NAMALWA (cell line): Measurements from ENCODE around the gene BCL10.

Experiments
- DNase-seq: peaks from one replicate; pipeline ENCODE4 v3.0.0-alpha.2; 2015; ENCODE audit warnings: low spot score

The BCL10 gene

DNA sequence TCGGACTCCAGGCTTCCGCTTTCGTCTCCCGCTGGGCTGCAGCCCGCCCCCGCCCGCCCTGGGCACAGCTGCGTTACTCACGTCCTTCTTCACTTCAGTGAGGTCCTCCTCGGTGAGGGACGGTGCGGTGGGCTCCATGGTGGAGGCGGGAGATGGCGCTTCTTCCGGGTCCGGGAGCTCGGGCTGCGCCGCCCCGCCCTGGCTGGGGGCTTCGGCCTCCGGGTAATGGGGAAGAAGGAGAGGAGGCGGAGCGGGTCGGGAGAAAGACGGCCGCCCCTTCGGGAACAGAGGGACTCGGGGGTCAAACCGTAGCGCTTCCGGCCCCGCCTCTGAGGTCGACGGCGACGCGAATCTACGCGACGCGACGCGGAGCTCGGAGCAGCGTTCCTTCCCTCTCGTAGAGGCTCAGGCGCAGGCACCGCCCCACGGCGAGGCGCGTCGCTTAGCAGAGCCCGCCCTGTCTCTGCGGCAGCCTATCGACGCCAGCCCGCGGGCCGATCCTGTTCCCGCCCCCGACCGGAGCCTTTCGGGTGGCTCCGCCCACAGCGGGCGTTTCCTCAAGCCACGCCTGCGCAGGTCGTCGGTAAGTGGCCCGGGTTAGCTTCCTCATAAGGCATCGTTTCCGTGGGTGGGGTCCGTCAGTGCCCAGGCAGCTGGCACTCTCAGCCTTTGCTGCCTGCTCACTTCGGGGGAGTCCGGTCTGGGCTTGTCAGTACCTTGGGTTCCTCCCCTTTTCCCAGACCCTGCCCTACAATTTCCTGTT lies at the start of gene BCL10:
Gene BCL10, minus strand, starts transcription at position 418 of the 763 bp plus-strand sequence. Its CDS starts 280 bp downstream, at position 138.
- peak; percentile 98 for DNase-seq

DNA sequence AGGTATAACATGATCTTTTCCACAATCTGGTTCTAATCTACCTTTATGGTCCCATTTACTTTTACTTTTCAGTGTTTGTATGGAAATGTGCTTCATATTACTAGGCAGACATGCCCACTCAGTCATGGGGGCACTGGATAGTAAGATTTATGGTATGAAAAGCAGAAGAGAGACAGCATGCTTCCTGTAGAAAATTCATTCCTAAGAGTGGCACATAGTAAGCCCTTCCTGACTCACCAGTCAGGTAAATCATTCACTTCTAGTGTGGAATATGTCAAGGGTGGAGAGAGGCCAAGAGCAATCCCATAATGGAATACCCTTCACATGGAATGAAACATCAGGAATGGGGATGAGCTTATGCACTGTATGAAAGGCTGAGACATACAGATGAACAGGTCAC lies 49.5 kb upstream of the BCL10 start:
- DNase-seq = no peak

DNA sequence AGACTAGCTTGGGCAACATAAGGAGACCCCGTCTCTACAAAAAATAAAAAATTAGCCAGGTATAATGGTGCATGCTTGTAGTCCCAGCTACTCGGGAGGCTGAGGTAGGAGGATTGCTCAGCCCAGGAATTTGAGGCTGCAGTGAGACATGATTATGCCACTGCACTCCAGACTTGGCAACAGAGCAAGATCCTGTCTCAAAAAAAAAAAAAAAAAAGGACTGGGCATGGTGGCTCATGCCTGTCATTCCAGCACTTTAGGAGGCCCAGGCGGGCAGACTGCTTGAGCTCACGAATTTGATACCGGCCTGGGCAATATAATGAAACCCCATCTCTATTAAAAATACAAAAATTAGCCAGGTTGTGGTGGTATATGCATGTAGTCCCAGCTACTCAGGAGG lies 47.3 kb upstream of the BCL10 start:
- no peak for DNase-seq

DNA sequence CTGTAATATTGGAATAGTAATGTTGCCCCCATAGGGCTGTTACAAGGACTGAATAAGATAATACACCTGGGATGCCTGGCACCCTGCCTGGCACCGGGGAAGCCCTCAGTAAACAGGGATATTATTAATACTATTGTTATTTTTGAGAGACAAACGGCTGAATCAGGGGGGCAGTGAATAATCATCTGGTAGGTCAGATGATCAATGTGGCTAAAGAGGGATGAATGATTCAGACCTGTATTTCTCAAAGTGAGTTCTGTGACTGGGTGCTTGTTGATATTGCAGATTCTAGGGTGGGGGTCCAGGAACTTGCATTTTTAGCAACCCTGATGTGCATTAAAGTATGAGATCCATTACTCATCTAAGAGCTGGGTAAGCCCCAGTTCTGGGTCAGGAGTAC lies 46.2 kb upstream of the BCL10 start:
- DNase-seq = no peak

DNA sequence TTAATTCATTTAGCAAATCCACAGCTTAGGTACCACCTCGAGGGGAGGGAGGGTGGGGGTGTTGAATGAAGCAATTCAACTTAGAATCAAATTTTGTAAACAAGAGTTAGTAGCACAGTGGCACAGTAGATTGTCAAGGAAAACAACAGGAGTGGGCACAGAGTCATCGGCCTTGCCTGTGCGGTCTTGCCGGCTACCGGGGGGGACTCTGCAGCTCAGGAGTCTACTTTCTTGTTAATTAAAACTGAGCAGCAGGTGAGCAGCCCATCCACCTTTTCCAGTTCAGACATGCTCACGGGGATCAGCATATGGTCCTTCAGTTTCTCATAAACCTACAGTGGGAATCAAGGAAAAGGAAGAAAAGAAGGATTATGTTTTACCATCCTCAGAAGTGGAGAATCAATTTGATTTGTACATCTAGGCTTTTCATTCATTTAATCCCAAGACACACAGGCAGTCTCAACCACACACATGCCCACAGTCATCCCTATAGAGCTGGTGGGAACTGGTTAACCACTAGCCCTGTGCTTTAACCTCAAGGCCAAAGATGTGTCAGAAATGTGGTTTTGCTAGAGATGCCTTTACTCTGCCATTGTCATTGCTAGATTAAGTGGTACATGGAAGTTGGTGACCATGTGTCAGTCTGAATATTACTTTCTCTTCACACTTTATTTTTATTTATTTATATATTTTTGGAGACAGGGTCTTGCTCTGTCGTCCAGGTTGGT lies 45.0 kb upstream of the BCL10 start:
- DNase-seq = no peak

DNA sequence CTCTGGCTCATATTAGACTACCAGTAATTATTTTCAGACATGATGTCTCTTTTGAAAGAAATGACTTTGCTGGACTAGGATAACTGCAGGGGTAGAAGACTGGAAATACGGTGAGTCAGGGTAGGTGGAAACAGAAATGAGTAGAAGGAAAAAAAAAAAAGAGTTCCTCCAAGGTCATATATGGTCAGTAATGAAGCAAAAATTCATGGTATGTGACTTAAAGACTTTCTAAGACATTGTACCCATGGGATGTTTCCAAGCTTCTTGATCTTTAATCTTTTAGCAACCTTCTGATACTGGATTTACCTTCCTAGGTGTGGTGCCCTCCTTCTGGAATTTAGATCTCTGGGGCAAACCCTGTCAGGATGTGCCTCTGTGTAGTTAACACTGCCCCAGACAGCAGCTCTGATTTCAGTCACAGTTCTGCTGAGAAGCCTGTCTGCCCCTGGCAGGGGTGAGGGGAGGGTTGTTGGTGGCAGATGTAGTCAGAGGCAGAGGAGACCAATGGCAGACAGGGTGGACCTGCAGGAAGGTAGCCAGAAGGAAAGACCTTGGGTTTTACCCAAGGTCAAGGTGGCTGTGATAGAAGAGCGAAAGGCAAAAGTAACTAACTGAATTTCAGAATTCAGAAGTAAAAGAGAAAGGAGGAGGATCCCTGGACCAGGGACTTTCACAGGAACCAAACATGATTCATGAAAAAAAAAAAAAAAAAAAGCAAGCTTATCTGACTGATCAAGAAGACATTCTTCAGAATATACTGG lies 44.1 kb upstream of the BCL10 start:
- no peak for DNase-seq

DNA sequence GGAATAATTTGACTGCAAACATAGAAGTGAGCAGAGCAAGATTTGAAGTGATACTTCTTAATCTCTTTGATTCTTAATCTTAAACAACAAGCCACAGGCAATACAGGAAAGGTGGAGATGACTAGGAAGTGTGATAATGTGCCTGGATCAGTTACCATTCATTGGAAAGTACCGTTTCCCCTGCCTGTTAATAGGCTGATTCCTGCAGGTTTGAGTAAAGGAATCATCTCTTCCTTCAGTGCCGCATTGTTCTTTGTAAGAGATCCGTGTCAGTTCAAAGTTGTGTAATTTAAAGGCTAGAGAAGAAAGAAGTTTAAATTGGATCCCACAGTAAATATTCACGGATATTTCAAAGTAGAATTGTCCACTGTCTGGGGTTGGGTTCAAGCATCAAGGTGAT lies 43.5 kb upstream of the BCL10 start:
- no peak for DNase-seq

DNA sequence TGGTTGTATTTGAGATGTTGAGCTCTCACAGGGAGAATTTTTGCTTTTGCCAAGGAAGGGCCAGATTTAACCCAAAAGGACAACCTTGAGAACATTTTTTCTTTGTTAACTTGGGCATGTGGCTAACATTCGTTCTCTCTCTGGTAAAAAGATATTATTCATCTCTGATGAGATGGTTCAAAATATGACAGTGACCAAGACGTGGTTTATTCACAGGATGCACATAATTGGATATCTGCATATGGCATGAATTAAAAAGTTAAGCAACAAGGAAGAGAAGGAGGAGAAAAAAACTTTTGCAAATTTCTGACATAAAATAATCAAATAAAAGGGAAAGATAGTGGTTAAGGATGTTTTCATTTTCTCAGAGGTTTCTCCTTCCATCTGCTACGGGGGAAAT lies 43.1 kb upstream of the BCL10 start:
- no peak for DNase-seq

DNA sequence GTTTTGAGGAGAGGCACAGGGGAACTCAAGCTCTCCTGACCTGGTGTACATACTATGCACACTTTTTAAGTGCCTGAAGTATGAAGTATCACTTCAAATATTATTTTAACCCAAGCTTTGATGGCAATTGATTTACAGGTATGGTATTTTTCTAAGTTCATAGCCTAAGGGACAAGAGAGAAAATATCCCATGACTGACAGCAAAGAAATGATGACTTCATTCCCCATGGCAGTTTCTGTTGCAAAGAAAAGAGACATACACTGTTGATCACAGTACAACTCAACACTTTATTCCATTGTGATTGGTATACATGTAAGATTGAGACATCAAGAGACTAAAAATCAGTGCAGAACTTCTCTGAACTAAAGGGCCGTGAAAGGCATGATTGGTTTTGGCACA lies 41.8 kb upstream of the BCL10 start:
- DNase-seq = no peak

DNA sequence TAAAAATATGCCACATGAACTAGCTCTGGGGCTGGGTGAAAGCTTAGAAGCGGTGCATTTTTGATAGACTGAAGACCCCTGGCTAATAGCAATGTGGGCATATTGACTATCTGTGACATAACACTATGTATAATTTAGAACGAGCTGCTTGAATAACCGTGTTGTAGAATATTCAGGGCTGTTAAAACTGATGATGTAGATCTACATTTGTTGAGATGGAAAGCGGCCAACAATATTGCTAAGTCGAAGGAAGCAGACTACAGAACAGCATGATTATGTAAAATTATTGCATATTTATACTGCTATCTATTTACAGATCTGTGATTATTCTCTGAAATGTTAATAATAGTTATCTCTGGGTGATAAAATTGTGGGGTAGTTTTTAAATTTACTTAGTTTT lies 41.1 kb upstream of the BCL10 start:
- no peak for DNase-seq

DNA sequence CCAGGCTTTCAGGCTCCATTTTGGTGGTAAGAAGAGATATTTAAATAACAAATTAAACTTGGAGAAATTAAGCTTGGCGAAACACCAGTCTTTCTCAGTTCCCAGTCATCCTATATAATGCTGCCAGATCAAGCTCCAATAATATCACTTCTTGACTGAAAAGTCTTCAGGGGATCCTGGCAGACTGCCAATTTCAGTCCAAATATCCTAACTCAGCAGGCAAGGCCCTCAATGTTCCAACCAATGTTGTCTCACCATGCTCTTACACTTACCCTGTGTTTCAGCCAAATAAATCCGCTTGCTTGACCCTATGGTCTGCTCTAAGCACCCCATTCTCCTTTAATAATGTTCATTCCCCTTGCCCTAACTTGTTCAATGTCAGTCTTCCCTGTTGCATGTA lies 39.9 kb upstream of the BCL10 start:
- DNase-seq = no peak

DNA sequence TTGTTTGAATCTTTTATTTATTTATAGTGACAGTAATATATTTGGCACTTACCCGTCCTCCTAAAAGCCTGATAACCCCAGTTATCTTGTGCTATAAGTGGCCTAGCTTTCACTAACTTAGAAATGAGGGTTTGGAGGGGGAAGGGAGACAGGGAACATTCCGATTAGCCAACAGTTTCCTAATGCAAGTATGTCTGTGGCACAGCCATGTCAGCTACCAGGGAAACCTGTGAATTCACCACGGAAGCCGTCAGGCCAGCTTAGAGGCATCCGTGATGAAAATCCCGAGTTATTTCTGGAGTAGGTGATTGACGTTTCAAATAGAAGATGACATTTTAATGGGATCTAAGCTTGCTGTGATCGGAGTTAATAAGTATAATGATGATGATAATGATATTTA lies 39.4 kb upstream of the BCL10 start:
- DNase-seq = no peak

DNA sequence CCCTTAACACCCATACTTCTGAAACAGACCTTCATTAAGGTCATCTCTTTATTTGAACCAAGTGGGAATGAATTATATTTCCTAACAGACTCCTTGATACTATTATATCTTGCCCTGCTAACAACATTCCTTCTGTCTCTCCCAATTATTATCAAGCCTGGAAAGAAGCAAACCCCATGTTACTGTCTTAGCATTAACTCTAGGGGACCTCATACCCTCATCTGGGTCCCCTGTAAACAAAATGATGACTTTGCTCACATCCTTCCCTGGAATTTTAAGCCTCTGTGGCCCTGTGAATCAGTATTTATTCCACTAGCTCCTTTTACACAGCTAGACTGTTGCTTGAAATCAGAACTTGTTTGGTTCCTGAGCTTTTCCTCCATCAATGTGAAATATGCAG lies 38.3 kb upstream of the BCL10 start:
- no peak for DNase-seq

DNA sequence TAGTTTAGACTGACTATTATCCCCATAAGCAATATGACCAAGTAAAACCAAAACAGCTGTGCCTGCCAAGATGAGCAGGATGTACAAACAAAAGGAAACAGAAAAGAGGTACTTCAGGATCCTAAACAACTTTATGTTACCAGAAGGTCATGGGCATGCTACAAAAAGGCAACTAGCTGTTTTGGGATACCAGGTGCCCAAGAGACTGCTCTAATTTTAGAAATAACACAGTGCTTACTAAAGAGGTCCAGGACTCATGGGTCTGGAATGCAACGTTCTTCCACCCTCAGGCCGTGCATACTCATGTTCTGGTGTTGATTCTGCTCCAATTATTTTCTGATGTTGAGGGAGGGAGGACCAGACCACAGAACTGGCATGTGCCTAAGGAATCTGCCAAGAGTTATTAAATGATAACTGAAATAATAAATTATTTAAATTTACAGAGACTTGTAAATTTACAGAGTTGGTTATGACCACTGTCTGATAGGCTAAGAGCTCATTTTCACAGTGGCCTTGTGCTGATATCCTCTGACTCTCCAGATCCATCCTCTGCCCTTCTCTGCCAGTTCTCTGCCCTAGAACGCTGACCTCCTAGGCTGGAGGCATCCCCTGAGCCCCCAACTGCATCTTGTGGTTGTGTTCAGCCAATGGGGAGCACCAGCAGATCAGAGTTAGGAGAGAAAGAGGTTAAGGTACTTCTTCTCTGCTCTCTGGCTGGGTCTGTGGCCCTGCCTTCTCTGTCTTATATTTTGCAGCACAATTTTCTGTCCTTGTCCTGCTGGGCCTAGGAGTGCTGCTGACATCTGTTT lies 37.7 kb upstream of the BCL10 start:
- DNase-seq = no peak

DNA sequence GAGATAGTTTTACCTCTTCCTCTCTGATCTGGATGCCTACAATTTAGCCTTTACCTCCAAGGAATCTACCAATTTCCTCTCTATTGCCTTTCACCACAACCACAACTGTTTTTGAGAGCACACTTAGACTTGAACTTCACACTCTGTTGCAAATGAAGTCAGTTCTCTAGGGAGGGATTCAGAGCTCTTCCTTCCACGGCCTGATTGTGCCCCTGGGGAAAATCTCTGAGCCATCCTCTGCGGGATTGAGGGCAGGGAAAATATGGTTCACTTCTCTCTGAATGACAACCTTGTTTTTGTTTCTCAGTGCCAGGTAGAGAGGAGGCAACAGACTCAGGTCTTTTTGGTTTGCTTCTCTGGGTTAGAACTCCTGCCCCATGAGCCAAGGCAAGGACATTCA lies 35.4 kb upstream of the BCL10 start:
- DNase-seq = no peak

DNA sequence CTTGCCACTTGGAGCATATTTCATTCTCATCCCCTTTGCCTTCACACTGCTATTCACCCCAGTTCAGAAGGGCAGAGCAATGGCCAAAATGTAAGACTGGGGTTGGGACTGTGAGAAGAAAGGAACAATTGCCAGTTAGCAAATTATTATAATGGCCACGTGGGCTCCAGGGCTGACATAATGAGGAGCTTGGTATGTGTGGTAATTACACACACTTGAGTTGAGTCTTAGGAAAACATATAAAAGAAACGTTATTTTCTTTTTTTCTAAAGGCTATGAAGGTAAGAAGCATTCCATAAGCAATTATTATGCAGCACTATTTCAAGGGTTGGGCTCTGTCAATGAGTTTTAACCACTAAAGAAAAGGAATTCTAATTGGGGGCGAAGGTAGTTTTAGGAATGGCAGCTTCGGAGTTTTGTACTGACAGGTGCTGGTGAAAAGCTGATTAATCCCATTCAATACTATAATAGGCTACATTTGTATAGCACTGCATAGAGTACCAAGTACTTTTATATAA lies 32.5 kb upstream of the BCL10 start:
- DNase-seq = no peak

DNA sequence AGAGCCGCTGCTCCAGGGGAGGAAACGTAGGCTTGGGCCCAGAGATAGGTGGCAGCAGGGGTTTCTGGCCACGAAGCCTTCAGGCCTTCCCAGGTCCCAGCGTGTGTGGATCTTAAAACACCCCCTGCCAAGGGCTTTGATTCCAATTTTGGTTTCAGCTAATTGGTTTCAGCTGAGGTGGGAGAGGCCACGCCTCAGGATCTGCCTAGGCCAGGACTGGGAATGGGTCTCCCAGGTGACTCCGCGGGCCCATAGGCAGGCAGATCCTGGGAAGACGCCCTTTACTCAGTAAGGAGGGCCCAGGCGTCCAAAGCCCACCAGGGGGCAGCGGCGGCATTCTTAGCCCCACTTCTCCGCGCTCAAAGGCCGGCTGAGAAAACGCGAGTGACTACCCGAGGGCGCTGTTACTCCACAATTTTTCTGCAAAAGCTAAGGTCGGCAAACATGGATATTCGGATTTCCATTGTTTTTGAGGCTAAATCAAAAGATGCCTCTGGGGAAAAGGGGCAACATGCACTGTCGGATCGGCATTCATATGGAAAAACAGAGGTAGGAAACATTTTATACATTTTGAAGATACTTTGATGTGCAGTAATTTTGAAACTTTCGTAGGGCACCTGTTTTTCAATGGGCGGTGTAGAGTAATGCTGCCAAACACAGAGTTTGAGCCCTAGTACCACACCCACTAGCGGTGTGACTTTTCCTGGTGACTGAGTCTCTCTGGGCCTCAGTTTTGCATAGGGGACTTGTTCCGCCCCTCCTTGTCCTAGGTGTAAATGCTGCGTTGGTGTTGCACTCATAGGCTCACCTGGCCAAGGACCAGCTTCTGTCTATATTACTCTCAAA lies 31.8 kb upstream of the BCL10 start:
- peak; percentile 81 for DNase-seq

DNA sequence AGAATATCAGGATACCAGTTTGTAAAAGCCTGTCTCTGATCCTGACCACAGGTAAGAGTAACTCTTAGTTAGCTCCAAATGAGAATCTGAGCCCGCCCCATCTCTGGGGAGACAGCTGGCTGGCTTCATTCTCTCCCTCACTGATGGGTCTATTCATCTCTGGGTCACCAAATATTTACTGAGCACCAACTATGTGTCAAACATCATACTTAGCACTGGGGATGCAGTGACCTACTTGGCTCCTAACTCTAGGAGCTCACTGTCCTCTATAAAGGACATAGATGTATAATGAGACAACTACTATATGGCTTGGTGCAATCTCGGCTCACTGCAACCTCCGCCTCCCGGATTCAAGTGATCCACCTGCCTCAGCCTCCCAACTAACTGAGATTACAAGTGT lies 29.8 kb upstream of the BCL10 start:
- DNase-seq = no peak

DNA sequence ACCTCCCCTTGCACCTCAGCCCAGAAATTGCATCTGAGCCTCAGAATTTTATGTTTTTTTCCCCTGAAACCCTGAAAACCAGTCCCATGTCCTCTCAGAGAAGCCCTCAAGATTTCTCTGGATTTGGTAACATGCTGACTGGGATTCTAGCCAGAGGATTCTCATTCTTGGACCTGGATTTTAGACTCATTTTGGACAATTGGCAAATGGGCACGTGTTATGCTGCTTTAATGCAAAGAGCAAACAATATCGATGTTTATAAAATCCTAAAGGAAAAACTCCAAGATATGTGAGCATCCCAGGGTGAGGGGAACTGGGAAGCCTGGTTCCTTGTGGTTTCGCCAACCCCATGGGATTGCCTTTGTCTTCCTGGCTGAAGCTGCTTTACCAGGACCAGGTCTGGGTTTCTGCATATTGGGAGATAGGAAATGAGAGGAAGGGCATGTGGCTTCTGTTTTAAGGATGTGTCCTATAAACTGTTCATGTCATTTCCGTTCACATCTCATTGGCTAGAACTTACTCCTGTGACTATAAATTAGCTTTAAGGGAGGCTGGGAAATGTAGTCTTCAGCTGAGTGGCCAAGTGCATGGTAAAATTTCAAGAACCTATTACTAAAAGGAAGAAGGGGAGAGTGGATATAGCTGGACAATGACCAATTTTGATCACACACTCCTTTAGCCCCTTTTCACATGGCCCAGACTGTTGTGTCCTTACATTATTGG lies 27.2 kb upstream of the BCL10 start:
- peak; percentile 15 for DNase-seq

DNA sequence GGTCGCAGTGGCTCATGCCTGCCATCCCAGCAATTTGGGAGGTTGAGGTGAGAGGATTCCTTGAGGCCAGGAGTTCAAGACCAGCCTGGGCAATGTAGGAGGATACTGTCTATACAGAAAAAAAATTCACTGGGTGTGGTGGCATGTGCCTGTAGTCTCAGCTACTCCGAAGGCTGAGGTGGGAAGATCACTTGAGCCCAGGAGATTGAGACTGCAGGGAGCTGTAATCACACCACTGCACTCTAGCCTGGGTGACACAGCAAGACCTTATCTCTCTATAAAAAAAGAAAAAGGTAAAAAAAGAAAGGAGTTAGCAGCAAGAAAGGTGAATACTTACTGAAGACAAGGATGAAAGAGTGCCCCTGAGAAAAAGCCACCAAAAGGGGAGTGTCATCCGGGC lies 23.7 kb upstream of the BCL10 start:
- no peak for DNase-seq
